Smooth muscle cell of the pulmonary artery (primary cell): ENCODE results near the gene CENPB. TPM values are rescaled to one million over a fixed set of nuclear protein-coding genes. Genes with fewer than 3 reads are reported as not detected.

Source experiments
- total RNA-seq: library from RNA; depleted of rRNA; stranded (reverse); fragments of >200 nt; gene quantifications from 2 replicates; pipeline ENCODE4 v1.2.3, GENCODE V29; 2014

CENPB gene, protein sequence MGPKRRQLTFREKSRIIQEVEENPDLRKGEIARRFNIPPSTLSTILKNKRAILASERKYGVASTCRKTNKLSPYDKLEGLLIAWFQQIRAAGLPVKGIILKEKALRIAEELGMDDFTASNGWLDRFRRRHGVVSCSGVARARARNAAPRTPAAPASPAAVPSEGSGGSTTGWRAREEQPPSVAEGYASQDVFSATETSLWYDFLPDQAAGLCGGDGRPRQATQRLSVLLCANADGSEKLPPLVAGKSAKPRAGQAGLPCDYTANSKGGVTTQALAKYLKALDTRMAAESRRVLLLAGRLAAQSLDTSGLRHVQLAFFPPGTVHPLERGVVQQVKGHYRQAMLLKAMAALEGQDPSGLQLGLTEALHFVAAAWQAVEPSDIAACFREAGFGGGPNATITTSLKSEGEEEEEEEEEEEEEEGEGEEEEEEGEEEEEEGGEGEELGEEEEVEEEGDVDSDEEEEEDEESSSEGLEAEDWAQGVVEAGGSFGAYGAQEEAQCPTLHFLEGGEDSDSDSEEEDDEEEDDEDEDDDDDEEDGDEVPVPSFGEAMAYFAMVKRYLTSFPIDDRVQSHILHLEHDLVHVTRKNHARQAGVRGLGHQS
- total RNA-seq: 101 and 113 TPM in 2 replicates

DNA sequence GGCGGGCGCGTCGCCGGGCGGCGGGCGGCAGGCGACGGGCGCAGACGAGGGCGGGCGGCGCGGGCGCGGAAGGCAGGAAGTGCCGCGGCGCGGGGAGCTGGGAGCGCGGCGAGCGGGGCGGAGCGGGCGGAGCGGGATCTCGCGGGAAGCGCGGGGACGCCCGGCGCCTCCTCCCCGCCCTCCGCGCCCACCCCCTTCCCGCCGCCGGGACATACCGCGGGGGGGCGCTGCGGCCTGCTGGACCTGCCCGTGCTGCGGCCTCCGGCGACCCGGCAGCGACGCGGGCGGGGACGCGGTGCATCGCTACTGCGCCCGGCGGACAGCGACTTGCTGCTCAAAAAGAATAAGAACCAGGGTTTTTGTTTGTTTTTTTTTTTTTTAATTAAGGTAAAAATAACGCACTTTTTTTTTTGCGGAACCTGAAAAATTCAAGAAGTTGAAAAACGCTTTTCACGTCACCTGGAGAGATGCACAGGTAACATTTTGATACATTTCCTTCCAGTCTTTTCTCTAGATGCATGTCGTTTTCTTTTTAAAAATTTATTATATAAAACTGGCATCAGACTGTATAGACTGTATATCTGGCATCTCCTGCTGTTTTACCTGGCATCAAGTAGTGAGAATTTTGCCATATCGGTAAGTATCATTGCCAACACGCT, at the start of gene CENPB:
CENPB (minus strand) TSS at position 76 of the 659 bp plus-strand sequence. CDS start 257 bp downstream, outside the sequence.

DNA sequence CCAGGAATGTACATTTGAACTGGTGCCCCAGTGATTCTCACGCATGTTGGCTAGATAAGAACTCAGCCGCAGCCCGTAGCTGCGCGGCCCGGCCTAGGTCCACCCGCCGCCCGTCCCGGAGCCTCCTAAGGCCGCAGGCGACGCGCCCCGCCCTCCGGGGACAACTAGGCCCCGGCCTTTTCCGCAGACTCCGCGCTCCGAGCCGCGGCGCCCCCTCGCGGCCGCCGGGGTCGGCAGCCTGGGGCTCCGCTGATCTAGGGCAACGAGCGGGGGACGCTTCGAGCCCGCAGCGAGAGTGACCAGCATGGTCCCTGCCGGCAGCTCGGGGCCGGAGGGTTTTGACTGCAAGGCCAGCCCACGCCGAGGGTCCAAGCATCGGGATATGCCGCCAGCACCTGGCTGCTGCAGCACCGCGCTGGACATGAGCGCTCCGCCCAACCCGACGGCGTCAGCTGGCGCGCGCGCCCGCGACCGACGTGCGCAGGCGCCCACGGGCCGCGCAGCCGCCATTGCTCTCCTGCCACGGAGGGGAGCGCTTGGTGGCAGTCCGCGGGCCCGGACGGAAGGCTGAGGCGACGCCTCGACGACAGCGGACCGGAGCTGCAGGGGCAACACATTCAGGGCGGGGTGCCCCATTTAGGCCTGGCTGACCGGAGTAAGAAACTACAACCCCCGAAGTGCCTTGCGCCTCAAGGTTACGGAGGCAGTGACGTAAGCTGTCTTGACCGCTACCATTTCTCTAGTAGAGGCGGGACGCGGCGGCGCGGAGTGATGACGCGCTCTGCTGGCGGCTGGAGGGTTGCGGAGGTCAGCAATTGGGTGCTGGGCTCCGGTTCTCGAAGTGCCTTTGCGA, 33.7 kb upstream of the CENPB start, which contains the start of gene AP5S1:
AP5S1 (plus strand) TSS at position 500 of the 853 bp plus-strand sequence. CDS start 1,571 bp downstream, outside the sequence.

DNA sequence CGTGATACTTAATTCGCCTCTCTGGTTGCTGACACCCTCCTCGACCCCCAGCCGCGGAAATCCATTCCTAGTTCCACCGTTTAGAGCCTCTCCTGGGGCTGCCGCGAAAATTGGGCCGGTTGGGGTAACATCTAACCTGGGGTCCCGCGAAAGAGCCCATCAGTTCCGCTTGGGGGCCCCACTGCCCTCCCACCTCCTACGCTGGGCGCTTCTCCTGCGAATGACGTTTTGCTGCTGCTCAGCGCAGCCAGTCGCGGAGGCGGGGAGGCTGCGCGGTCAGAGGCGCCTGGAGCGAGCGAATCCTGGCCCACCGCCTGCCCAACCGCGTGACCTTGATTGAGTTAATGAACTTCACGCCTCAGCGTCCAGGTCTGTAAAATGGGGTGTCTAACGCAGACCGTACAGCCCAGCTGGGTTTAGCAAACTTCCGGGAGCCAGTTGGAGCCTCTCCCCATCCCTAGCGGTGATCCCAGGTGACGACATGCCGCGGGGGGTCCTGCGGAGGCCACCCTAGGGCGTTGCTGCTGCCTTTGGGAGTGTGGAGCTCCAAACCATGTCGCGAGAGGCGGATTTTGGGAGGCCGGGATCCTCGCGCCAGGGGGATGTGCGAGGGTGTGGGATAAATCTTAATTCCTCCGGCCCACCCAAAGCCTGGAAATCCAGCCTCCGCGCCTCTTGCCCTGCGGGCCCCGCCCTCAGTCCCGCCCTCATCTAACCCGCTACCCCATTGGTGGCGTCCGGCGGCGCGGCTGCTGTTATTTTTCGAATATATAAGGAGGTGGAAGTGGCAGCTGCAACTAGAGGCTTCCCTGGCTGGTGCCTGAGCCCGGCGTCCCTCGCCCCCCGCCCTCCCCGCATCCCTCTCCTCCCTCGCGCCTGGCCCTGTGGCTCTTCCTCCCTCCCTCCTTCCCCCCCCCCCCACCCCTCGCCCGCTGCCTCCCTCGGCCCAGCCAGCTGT, 9.2 kb upstream of the CENPB start, which contains the start of gene CDC25B:
CDC25B (plus strand) TSS at position 800 of the 958 bp plus-strand sequence. CDS start 222 bp downstream, outside the sequence.

DNA sequence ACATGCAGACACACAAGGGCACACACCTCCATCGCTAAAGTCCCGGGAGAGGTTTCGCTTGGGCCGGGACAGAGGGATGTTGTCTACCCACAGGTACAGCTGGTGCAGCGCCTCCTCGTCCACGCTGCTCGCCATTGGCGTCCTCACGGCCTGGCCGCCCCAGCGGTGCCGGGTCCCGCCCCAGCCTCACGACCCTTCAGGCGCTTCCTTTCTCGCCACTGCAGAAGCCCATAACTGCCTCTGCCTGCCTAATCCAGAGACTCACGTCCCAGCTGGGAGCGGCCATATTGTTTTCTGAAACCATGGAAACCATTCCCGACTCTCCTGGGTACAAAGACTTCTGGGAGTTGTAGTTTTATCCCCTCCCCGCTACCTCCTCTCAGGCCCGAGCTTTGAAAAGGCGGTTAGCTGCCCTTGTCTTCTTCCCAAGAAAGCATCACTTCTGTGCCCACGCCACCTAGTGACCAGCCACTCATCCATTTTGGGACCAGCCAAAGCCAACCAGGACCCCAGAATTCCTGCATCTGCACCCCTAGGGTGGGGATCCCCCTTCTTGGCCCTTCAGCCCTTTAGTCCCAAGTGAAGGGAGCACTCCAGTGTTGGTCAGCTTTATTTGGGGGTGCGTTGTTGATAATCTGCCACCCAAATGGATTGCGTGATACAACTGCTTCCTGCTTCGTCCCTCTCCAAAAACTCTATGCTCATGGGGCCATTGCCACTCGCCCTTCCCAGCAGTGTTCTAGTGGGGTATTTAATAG, 5.2 kb downstream of the CENPB start, which contains the start of gene SPEF1:
SPEF1 (minus strand) TSS at position 296 of the 758 bp plus-strand sequence; CDS start at position 135, 161 bp downstream.

DNA sequence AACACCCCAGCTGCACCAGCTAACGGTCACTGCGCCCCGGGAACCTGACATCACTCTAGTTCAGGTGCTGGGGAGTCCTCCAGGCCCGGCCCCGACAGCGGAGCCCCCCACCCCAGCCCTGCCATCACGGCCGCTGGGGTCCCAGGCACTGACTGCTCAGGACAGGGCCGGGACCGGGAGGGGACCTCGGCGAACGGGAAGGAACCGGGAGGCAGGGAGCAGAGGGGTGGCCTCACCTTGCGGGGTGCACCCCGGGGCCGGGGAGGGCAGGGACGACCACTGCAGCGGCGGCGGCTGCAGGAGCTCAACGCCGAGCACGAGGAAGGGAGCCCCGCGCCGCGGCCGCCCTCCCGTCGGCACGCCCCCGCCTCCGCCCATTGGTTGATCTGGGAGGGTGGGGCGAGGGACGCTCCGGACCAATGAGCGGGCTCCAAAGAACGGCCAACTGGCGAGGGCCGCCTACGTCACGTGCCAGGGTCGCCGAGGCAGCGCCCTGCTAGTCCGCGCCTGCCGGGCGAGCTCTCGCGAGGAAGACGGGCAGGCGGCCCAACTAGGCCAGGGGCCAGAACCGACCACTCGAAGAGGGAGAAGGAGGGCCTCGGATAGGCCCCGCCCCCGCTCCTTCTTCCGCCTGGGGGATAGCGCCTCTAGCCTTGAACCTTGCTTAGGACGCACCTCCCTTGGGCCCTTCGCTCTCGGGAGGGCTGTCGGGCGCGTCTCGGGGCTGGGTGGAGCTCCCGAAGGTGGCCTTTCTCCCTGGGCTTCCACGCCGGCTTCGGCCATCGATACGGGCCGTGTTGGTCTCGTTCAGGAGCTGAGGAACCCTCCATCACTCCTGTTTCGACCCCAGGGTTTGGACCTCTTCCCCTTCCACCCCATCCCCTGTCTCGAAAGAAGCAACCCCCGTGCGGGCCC, 18.9 kb downstream of the CENPB start, which contains the start of gene ADISSP:
ADISSP (minus strand) TSS at position 327 of the 915 bp plus-strand sequence. CDS start 7,653 bp downstream, outside the sequence.

Other genes starting within 250 kb of the CENPB start
- gene GFRA4, start 123.3 kb downstream of the CENPB start, total RNA-seq: not detected in 2 replicates
- 11.3 and 15.3 TPM in 2 replicates for gene ADAM33, start 104.7 kb downstream of the CENPB start, total RNA-seq
- gene SIGLEC1, start 74.1 kb downstream of the CENPB start, total RNA-seq: not detected in 2 replicates
- 0.03 TPM in 1 of 2 replicates, not detected in the other for gene HSPA12B, start 54.1 kb downstream of the CENPB start, total RNA-seq
- gene ADISSP, start 19.0 kb downstream of the CENPB start, total RNA-seq: 17.5 and 32.5 TPM in 2 replicates
- 0.13 and 0.20 TPM in 2 replicates for gene SPEF1, start 5.3 kb downstream of the CENPB start, total RNA-seq
- 32.2 and 33.4 TPM in 2 replicates for gene CDC25B, start 9.6 kb upstream of the CENPB start, total RNA-seq
- 18.2 and 19.5 TPM in 2 replicates for gene AP5S1, start 33.8 kb upstream of the CENPB start, total RNA-seq
- 30.9 and 34.4 TPM in 2 replicates for gene MAVS, start 60.1 kb upstream of the CENPB start, total RNA-seq
- 41.0 and 41.4 TPM in 2 replicates for gene PANK2, start 102.6 kb upstream of the CENPB start, total RNA-seq
- gene RNF24, start 228.8 kb upstream of the CENPB start, total RNA-seq: 29.1 and 34.0 TPM in 2 replicates